ENCODE results near the gene CYFIP2.

GRCh38 chr5:157306081-157306480, 40.2 kb downstream of the CYFIP2 start:
- TF ChIP-seq, protein P1, sequence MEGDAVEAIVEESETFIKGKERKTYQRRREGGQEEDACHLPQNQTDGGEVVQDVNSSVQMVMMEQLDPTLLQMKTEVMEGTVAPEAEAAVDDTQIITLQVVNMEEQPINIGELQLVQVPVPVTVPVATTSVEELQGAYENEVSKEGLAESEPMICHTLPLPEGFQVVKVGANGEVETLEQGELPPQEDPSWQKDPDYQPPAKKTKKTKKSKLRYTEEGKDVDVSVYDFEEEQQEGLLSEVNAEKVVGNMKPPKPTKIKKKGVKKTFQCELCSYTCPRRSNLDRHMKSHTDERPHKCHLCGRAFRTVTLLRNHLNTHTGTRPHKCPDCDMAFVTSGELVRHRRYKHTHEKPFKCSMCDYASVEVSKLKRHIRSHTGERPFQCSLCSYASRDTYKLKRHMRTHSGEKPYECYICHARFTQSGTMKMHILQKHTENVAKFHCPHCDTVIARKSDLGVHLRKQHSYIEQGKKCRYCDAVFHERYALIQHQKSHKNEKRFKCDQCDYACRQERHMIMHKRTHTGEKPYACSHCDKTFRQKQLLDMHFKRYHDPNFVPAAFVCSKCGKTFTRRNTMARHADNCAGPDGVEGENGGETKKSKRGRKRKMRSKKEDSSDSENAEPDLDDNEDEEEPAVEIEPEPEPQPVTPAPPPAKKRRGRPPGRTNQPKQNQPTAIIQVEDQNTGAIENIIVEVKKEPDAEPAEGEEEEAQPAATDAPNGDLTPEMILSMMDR (IDR thresholded peaks at IDR 0.05) = no peak
- TF ChIP-seq POLR2A (IDR thresholded peaks at IDR 0.05) = no peak

Data from uterus (tissue), 2 donors.